Mesenchymal stem cell (in vitro differentiated cells and primary cell): ENCODE results near the gene GPR22.
A peak's percentile ranks its signal among the peaks of the same experiment; 100 is the strongest.

Experiments
- DNase-seq: peaks from one replicate; pipeline ENCODE4 v3.0.0-alpha.2; 2013
- H2AFZ ChIP-seq: one replicate; pipeline ENCODE4 v1.6.1; 2013; ENCODE audit warnings: low read depth, mild to moderate bottlenecking, control low read depth, inconsistent platforms, low read length, moderate library complexity
- H2AK5ac ChIP-seq: 2 replicates; pipeline ENCODE4 v1.6.1; 2013; ENCODE audit warnings: low read length, moderate library complexity, mild to moderate bottlenecking, inconsistent platforms; ENCODE audit not compliant: severe bottlenecking
- H2BK120ac ChIP-seq: one replicate; pipeline ENCODE4 v1.6.1; 2013; ENCODE audit warnings: low read depth, mild to moderate bottlenecking, inconsistent platforms, low read length, moderate library complexity
- H2BK12ac ChIP-seq, 2 experiments: one replicate each; pipeline ENCODE4 v1.6.1; 2013; ENCODE audit warnings: inconsistent platforms in 2 of 2, low read length in 2 of 2, mild to moderate bottlenecking in 2 of 2, moderate library complexity in 2 of 2, control low read depth in 1 of 2
- H2BK15ac ChIP-seq: one replicate; pipeline ENCODE4 v1.6.1; 2013; ENCODE audit warnings: mild to moderate bottlenecking, low read depth, inconsistent platforms; ENCODE audit not compliant: poor library complexity, severe bottlenecking
- H2BK5ac ChIP-seq: 2 replicates; pipeline ENCODE4 v1.6.1; 2013; ENCODE audit warnings: low read depth, mild to moderate bottlenecking, low read length, control low read depth, inconsistent platforms; ENCODE audit not compliant: poor library complexity, severe bottlenecking
- H3K14ac ChIP-seq, 2 experiments: one replicate each; pipeline ENCODE4 v1.6.1; 2013; ENCODE audit warnings: inconsistent platforms in 2 of 2, low read length in 2 of 2, control low read depth in 1 of 2, mild to moderate bottlenecking in 1 of 2, moderate library complexity in 1 of 2
- H3K18ac ChIP-seq, 2 experiments: one replicate each; pipeline ENCODE4 v1.6.1; 2013; ENCODE audit warnings: inconsistent platforms in 2 of 2, low read length in 2 of 2, control low read depth in 1 of 2, low read depth in 1 of 2, mild to moderate bottlenecking in 1 of 2
- H3K23ac ChIP-seq, 2 experiments: one replicate each; pipeline ENCODE4 v1.6.1; 2013; ENCODE audit warnings: inconsistent platforms in 2 of 2, low read length in 2 of 2, mild to moderate bottlenecking in 2 of 2, moderate library complexity in 2 of 2, control low read depth in 1 of 2
- H3K27ac ChIP-seq: 2 replicates; pipeline ENCODE4 v1.5.1; 2013; ENCODE audit warnings: mild to moderate bottlenecking, moderate library complexity, low read length, control low read depth, inconsistent platforms; ENCODE audit not compliant: poor library complexity, severe bottlenecking
- H3K27me3 ChIP-seq, 2 experiments: 2 replicates each; pipeline versions ENCODE4 v1.6.1 to v1.7.0; 2013; ENCODE audit warnings: low read length in 2 of 2, mild to moderate bottlenecking in 2 of 2, moderate library complexity in 2 of 2, control low read depth in 1 of 2, inconsistent platforms in 1 of 2; ENCODE audit not compliant: control insufficient read depth in 1 of 2, insufficient read depth in 1 of 2
- H3K36me3 ChIP-seq, 2 experiments: 2 replicates each; pipeline versions ENCODE4 v1.6.1 to v1.7.0; 2013; ENCODE audit warnings: low read length in 2 of 2, control low read depth in 1 of 2, inconsistent platforms in 1 of 2, low read depth in 1 of 2, mild to moderate bottlenecking in 1 of 2; ENCODE audit not compliant: insufficient read depth in 2 of 2, control insufficient read depth in 1 of 2
- H3K4ac ChIP-seq, 2 experiments: one replicate each; pipeline ENCODE4 v1.6.1; 2013; ENCODE audit warnings: inconsistent platforms in 2 of 2, low read length in 2 of 2, mild to moderate bottlenecking in 2 of 2, moderate library complexity in 2 of 2, control low read depth in 1 of 2, low read depth in 1 of 2
- H3K4me1 ChIP-seq: 2 replicates; pipeline ENCODE4 v1.6.1; 2013; ENCODE audit warnings: low read depth, low read length, control low read depth; ENCODE audit not compliant: control insufficient read depth, insufficient read depth
- H3K4me2 ChIP-seq: 2 replicates; pipeline ENCODE4 v1.6.1; 2013; ENCODE audit warnings: low read length, mild to moderate bottlenecking, inconsistent platforms; ENCODE audit not compliant: poor library complexity, severe bottlenecking
- H3K4me3 ChIP-seq, 2 experiments: 2 replicates each; pipeline versions ENCODE4 v1.5.1 to v1.7.0; 2013; ENCODE audit warnings: low read length in 2 of 2, mild to moderate bottlenecking in 2 of 2, control low read depth in 1 of 2, low read depth in 1 of 2; ENCODE audit not compliant: insufficient read depth in 1 of 2
- H3K79me1 ChIP-seq: replicated peaks from 2 replicates; pipeline ENCODE4 v1.6.1; 2013; ENCODE audit warnings: mild to moderate bottlenecking, control low read depth, low read length, inconsistent platforms; ENCODE audit not compliant: poor library complexity, severe bottlenecking
- H3K9ac ChIP-seq: 2 replicates; pipeline ENCODE4 v1.7.0; 2013; ENCODE audit warnings: mild to moderate bottlenecking, low read length, moderate library complexity
- H3K9me3 ChIP-seq: 2 replicates; pipeline ENCODE4 v1.7.0; 2013; ENCODE audit warnings: mild to moderate bottlenecking, low read length; ENCODE audit not compliant: control insufficient read depth
- H4K8ac ChIP-seq: one replicate; pipeline ENCODE4 v1.6.1; 2013; ENCODE audit warnings: inconsistent platforms, mild to moderate bottlenecking, low read length, moderate library complexity
- H4K91ac ChIP-seq: one replicate; pipeline ENCODE4 v1.6.1; 2013; ENCODE audit warnings: mild to moderate bottlenecking, low read length, inconsistent platforms
- WGBS: methylation state at CpG from one replicate; pipeline ENCODE4 v1.1.7; 2013; ENCODE audit warnings: mixed read lengths; 5-methylcytosine and 5-hydroxymethylcytosine counted together

GPR22 gene

GRCh38 chr7:107467972-107468371, 1.9 kb upstream of the GPR22 start:
- Histone ChIP-seq H3K4me2 (no peak overlapping the region), H3K79me1 (peaks cover 8% of the 10 kb centered on the region), H2AK5ac (no peak overlapping the region), H2BK15ac (no peak overlapping the region), H2BK120ac (no peak overlapping the region), H3K36me3 (no peaks in the 10 kb centered on the region), H3K27me3 (no peaks in the 10 kb centered on the region), H2AFZ (no peak overlapping the region), H3K4ac (no peak overlapping the region), H3K4me3 (no peak overlapping the region), H3K18ac (no peak overlapping the region), H2BK5ac (no peak overlapping the region), H3K27ac (no peak overlapping the region), H3K9me3 (no peaks in the 10 kb centered on the region), H4K8ac (no peak overlapping the region), H2BK12ac (no peak overlapping the region), H3K23ac (no peak overlapping the region), H4K91ac (no peak overlapping the region), H3K14ac (no peak overlapping the region), H3K4me1 (no peaks in the 10 kb centered on the region), H3K9ac (no peak overlapping the region)
- WGBS = 100% methylated on average over 2 of the region's 2 CpGs
- no peak for DNase-seq

- no peaks in the 10 kb centered on the region for H3K36me3 ChIP-seq
- H3K27ac ChIP-seq = no peak overlapping the region
- no peak overlapping the region for H3K23ac ChIP-seq
- H3K9ac ChIP-seq = no peak overlapping the region
- no peak overlapping the region for H3K14ac ChIP-seq
- H3K27me3 ChIP-seq = no peaks in the 10 kb centered on the region
- no peak overlapping the region for H2BK12ac ChIP-seq
- H2AFZ ChIP-seq = no peak overlapping the region
- no peak overlapping the region for H3K4ac ChIP-seq
- no peaks in the 10 kb centered on the region for H3K9me3 ChIP-seq
- no peak overlapping the region for H2AK5ac ChIP-seq
- no peak overlapping the region for H3K4me2 ChIP-seq
- no peak overlapping the region for H2BK15ac ChIP-seq
- no peak overlapping the region for H2BK120ac ChIP-seq
- DNase-seq = no peak
- peaks cover 8% of the 10 kb centered on the region for H3K79me1 ChIP-seq
- H3K4me3 ChIP-seq = no peak overlapping the region
- H3K18ac ChIP-seq = no peak overlapping the region
- H3K4me1 ChIP-seq = no peaks in the 10 kb centered on the region
- H4K91ac ChIP-seq = no peak overlapping the region
- no peak overlapping the region for H2BK5ac ChIP-seq
- no CpG with 5 or more reads among the region's 1 CpG for WGBS
- no peak overlapping the region for H4K8ac ChIP-seq
These were observed 1.0 kb upstream of the GPR22 start for GRCh38 chr7:107468824-107469223.

GRCh38 chr7:107471292-107472070, 1.6 kb downstream of the GPR22 start:
- Histone ChIP-seq H3K36me3 (peaks cover 0 to 5% of the 10 kb centered on the region in 2 experiments), H3K4me2 (no peak overlapping the region), H3K9me3 (no peaks in the 10 kb centered on the region), H3K14ac (no peak overlapping the region), H2BK120ac (no peak overlapping the region), H4K8ac (no peak overlapping the region), H3K18ac (no peak overlapping the region), H3K9ac (peak overlapping the region; percentile 31), H3K27ac (no peak overlapping the region), H2BK5ac (no peak overlapping the region), H3K4ac (no peak overlapping the region), H4K91ac (no peak overlapping the region), H3K27me3 (no peaks in the 10 kb centered on the region), H3K4me1 (no peaks in the 10 kb centered on the region), H2BK12ac (no peak overlapping the region), H2BK15ac (no peak overlapping the region), H3K23ac (no peak overlapping the region), H2AK5ac (no peak overlapping the region), H3K4me3 (no peak overlapping the region), H3K79me1 (peaks cover 8% of the 10 kb centered on the region), H2AFZ (no peak overlapping the region)
- no CpG with 5 or more reads among the region's 3 CpGs for WGBS
- no peak for DNase-seq

- DNase-seq = no peak
- Histone ChIP-seq H3K4ac (no peak overlapping the region), H3K36me3 (peaks cover 0 to 5% of the 10 kb centered on the region in 2 experiments), H3K9ac (peak overlapping the region; percentile 31), H3K4me1 (no peaks in the 10 kb centered on the region), H2BK12ac (no peak overlapping the region), H3K14ac (no peak overlapping the region), H2BK120ac (no peak overlapping the region), H3K4me2 (no peak overlapping the region), H3K27me3 (no peaks in the 10 kb centered on the region), H3K9me3 (no peaks in the 10 kb centered on the region), H4K91ac (no peak overlapping the region), H3K27ac (no peak overlapping the region), H2AFZ (no peak overlapping the region), H3K79me1 (peaks cover 8% of the 10 kb centered on the region), H2BK15ac (no peak overlapping the region), H3K4me3 (no peak overlapping the region), H2AK5ac (no peak overlapping the region), H3K23ac (no peak overlapping the region), H2BK5ac (no peak overlapping the region), H4K8ac (no peak overlapping the region), H3K18ac (no peak overlapping the region)
- WGBS = 92% methylated on average over 2 of the region's 3 CpGs
These were observed 2.3 kb downstream of the GPR22 start for GRCh38 chr7:107472116-107472515.
